NCI-H2196 treated with DMSO at 0.1 percent for 48 hours (cell line): ENCODE measurements around the gene SYT1.

ENCODE experiments used
- DNase-seq: peaks from one replicate; lab custom pipeline; 2025; ENCODE audit not compliant: unreplicated experiment; lab: John Stamatoyannopoulos, UW

SYT1 gene

DNA sequence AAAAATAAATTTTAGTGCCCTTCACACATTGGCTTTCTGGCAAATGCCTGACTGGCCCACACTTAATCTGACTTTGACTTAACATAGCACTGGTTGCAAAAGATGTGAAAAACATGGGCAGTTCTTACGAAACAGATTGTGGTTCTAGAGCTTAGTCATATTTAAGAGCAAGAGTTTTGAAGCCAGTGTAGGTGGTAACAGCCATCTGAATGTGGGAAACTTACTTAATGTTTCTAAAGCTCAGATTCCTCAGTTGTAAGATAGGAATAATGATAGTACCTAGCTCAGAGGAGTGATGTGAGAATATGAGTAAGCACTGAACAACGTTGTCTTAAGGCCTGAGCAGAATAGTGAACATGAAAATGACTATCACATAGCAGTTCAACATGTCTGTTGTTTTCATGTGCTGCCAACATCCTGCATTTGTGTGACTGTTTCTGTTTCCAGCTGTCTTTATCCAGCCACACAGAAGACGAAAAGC lies 262.7 kb downstream of the SYT1 start:
- no peak for DNase-seq

- no peak for DNase-seq
Observed at GRCh38 chr12:79128956-79129355, 264.4 kb downstream of the SYT1 start.

DNA sequence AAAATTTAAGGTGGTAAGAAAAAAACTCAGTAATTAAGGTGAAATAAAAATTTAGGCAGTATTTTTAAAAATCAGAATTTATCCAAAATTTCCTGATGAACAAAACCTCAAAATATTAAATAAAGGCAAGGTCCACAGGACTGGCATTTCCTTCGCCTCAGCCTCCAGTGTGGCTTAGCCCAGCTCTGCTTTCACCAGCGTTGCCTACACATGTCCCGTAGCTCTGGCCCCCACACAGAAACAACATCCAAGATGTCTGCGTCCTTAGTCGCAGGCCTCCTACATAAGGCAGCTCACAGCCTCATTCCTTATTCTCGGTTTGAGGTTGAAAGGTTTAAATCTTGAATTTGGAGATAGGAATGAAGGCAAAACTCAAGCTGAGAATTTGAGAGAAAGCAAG lies 274.3 kb downstream of the SYT1 start:
- no peak for DNase-seq

- no peak for DNase-seq
Observed at GRCh38 chr12:79140711-79141110, 276.1 kb downstream of the SYT1 start.

GRCh38 chr12:79141776-79142175 lies 277.2 kb downstream of the SYT1 start:
- DNase-seq: no peak

DNA sequence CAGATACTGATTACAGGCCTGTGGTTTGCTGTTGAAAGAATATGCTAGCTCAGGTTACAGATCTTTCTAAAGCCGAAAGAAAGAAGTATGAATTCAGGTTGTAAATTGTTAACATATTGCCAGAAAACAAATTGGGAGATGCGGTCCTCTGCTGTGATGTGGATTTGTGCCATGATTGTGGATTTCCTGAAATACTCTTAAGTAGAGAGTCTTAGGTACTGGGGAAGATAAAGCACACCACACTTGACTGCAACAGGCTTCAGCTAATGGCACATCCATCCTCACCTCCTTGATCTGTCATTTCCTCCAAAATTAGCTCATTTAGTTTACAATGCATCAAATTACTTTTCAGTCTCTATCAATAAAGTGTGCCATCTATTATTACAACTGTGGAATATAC lies 279.2 kb downstream of the SYT1 start:
- peak; percentile 39 for DNase-seq

DNA sequence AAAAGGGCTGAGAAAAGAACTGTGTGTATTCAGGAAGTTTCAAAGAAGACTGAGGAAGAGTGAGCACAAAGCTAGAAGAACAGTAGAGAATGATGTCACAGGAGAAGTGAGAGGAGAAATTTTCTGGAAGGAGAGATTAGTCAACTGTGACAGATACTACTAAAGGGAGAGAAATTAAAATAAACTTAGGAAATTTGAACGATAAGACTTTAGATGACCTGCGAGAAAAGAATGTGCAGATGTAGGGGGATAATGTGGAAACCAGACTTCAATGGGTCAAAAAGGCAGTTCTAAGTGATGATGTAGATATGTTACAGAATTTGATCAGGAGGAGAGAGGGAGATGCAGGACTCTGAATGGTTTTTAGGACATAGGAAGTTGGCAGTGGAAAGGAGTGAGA lies 287.4 kb downstream of the SYT1 start:
- no peak for DNase-seq

DNA sequence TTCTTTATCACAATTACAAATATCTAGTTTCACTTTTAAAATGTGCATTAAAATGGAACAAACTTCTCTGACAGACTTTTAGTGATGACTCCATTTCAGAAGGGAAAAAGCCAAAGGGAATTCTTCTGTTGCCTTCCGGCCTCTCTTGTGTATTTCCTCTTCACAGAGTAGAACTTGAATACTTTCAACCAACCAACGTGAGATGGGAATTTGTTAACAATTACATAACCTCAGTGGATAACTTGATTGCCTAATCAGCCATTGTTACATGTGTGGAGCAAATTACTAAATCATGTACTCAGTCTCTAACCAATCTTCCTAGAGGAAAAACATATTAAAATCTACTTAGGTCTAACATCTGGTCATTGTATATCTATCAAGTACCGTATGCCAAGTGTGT lies 291.1 kb downstream of the SYT1 start:
- no peak for DNase-seq

- DNase-seq: no peak
Observed at GRCh38 chr12:79156846-79157463, 292.4 kb downstream of the SYT1 start.

DNA sequence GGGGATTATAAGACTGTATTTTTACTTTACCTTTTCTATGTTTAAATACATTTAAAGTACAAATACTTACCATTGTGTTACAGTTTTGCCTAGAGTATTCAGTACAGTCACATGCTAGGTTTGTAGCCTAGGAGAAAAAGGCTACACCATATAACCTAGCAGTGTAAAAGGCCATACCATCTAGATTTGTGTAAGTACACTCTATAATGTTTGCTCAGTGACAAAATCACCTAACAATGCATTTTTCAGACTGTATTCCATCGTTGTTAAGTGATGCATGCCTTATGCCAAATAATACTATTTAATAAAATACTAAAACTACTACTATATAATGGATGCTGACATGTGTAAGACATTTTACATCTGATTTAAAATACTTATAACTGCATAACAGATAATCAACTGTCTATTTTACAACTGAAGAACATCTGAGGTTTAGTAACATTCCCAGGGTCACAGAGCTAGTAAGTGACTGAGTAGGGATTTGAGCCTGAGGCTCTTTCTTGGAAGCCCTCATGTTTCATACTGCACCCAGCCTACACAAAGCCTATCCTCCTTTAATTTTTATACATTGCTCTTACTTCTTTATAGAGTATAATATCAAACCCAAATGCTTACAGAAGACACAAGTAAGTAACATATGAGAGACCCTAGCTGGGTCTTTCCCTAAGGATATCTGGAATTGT lies 296.8 kb downstream of the SYT1 start:
- no peak for DNase-seq

DNA sequence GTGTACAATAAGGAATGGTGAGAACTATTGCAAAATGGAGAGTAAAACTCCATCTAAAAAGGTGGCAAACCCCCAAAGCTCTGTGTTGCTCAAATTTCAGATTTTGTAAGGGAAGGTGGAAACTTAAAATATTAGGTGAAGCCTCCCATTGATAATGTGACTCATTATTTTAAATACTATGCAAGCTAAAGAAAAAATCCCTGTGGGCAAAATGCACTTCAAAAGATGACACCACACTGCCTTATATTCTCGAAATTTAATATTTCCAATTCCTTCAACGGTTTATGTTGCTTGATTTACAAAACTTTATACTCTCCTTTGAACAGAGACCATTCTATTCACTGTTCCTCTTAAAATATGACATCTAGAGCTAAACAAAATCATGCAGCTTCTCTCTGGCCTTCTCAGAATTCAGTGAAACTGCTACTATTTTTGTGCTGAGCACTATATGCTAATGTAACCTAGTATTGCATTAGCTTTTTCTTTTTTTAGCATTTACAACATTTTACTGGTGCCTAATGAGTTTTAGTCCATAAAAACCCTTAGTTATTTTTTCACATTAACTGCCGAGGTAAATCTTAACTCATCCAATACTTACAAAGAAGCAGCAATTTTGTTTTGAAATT lies 297.7 kb downstream of the SYT1 start:
- no peak for DNase-seq

- no peak for DNase-seq
Observed at GRCh38 chr12:79162948-79163347, 298.4 kb downstream of the SYT1 start.

DNA sequence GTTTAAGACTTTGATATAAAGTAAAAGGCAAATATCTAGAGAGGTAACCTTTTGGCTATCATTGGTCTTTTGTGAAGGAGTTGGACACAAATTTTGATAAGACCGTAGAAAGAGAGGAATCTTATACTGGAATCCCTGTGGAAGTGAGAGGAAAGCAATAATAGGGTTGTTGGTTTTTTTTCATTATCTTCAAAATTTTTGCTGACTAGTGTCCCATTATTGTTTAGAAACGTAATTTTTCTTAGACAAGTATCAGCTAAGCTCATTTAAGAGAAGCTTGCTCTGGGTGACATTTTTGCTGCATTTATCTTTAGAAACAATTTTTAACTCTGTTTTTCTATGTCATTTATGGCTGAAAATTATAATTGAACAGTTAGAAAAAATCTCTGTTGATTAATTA lies 300.3 kb downstream of the SYT1 start:
- no peak for DNase-seq

DNA sequence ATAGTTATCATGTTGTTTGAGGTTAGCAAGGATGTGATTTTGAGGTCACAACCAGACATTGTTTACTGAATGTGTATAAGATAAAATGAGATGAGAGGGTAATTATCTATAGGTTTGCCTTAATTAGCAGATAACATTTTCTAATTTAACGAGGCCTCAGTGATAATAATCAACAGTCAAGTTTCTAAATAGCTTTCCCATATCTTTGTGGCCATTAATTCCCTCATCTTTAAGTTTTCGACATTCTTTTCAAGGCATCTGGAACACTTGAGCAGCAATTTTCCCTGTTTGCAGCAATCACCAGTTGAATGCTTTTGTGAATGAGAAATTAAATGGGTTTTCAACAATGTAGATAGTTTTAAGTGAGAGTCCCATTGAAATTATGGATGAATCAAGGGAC lies 304.1 kb downstream of the SYT1 start:
- DNase-seq: no peak

DNA sequence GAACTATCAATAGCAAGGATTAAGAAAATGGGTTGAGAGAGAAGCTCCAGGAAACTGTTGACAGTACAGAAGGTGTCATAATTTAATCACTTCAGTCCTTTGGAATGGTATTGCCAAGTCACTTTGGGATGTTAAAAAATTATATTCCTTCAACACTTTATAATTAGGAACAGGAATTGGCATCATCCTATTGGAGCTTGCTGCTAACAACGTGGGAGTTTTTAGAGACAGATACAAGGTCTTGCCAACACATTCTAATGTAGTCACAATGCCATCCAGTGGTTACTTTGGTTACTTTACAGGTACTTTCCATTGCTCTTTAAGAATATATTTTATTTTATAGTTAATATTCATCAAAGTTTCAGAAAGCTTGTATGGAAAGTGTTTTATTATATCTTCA lies 310.1 kb downstream of the SYT1 start:
- DNase-seq: no peak

DNA sequence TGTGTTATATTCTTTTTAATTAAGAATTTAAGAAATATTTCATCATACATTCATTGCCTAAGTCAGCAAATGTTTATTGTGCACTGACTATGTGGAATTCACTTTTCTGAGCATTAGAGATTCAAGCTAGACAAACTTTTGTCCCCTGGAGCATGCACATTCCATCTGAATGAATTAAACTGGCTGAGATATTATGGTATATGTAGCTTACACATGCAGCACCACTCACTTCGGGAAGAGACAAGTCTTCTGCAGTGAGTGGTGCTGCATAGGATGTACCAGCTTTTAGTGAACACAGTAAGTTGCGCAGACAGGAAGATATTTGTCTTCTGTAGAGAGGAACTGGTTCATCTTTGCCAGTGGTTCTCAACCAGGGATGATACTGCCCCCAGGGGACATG lies 318.4 kb downstream of the SYT1 start:
- no peak for DNase-seq

DNA sequence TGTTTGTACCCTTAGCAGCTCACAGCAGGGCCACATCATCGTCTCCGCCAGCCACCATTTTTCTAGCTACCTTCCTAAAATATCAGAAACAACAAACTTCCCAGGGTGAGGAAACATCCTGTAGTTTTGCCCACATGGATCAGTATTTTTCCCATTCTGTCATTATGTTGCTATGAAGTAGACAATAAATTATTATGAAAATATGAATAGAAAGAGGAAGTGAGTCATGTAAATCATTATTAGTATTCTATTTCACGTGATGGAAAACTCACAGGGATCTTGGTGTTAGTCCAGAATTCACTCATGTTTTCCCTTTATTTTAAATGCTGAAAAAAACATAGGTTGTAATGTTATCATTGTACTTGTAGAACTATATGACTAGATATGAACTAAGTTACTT lies 319.4 kb downstream of the SYT1 start:
- no peak for DNase-seq

DNA sequence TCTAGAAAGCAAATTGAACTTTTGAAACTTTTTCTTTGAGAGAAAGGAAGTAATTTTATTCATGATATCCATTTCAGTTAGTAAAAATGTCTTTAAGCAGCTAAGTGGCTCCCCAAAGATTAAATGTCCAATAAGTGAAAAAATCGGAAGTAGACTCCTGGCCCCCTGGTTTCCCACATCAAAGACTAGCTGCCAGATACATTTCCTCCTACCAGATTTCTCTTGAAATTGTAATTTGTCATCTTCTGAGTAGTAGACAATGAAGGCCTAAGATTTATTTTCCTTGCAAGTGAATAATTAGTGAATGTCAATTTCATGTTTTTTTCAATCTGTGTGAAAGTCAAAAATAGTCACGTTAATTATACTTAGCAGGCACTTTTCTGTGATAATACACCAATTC lies 321.9 kb downstream of the SYT1 start:
- no peak for DNase-seq

DNA sequence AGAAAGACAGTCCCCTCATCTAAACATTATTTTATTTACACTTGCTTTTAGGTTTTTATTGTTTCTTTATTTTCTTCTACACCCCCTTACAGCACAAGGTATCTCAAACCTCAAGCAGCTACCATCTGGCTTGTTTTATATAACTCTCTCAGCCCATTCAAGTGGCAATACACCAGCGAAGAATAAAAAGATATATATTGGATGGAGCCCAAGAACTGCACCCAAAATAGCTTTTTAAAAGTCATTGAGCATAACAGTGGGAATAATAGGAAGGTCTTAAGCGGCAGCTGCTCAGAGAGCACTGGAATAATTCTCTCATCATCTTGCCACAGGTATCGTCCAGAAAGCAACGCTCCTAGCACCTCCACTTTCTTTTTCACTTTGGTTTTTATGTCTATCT lies 322.5 kb downstream of the SYT1 start:
- DNase-seq: no peak

DNA sequence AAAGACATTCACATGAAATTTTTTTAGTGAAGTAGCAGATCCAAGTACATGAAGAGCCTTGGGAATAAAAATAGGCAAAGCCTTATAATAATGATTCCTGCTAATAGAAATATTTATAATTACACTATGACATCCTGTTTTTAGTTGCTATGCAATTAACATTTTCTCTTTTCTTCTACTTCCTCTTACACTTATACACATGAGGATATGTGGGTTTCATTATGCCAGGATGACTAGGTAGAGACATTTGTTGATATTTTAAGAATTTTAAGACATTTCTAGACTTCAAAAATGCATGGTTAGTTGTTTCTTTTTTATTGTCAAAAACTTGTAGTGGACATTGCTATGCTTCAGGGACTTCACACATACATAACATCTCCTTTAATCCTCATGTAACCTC lies 326.8 kb downstream of the SYT1 start:
- no peak for DNase-seq

GRCh38 chr12:79194595-79194994 lies 330.0 kb downstream of the SYT1 start:
- DNase-seq: no peak

DNA sequence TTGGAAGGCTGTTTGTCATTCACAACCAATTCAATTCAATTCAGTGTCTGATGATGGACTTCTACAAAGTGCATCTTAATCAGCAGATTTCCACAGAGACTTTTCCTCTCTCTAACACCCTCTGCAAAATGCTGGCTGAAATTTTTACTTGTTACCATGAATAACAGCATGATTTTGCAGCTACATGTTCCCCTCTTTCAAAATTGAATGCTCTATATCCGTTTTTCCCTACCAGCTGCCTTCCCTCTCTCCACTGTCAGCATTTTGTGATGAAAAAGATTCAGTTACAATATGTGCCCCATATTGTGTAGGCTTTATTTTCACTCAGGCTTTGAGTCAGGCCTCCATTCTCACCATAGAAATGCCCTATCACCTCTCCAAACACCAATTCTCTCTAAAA lies 334.6 kb downstream of the SYT1 start:
- no peak for DNase-seq

DNA sequence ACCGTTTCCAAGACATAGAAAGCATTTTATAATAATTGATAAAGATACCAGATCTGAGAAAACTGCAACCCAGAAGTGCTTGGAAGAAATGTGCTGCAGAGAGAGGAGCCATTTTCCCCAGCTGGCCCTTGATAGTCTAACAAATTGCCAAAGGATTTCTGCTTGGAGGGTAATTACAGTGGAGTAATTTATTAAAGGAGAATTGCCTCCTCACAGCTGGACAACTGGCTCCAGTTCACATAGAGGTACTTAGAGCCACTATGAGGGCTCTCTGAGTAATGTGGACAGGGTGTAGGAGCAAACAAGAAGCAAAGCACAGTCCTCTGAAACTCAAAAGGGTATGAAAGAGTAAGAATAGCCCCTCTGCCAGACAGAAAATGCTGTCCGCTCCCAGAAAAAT lies 335.6 kb downstream of the SYT1 start:
- no peak for DNase-seq
